Thymus (tissue), 11 donors: ENCODE data around the gene CNMD. TPM values are rescaled to one million over a fixed set of nuclear protein-coding genes. Genes with fewer than 3 reads are reported as not detected.
A peak's percentile ranks its signal among the peaks of the same experiment; 100 is the strongest.
"Not testable (repeated sequence)": the region's sequence is repeated elsewhere in the genome, so short reads cannot be mapped to it uniquely, and the experiment has no call there.

Source experiments
- DNase-seq, 9 donors: peaks; one replicate each; pipeline ENCODE4 v3.0.0-alpha.2; 2013; ENCODE audit warnings: low spot score in 9 of 9, low read depth in 6 of 9, missing footprints in 1 of 9
- H3K27ac ChIP-seq, 2 donors: one replicate each; pipeline ENCODE4 v1.5.1; 2013; ENCODE audit warnings: control low read depth in 1 of 2, low read depth in 1 of 2, low read length in 1 of 2, mild to moderate bottlenecking in 1 of 2, moderate library complexity in 1 of 2
- H3K27me3 ChIP-seq, 2 donors: one replicate each; pipeline ENCODE4 v1.5.1; 2013; ENCODE audit warnings: low read length in 1 of 2; ENCODE audit not compliant: control insufficient read depth in 2 of 2, insufficient read depth in 1 of 2
- H3K36me3 ChIP-seq, 2 donors: one replicate each; pipeline ENCODE4 v1.5.1; 2013; ENCODE audit warnings: low read length in 1 of 2, mild to moderate bottlenecking in 1 of 2, moderate library complexity in 1 of 2; ENCODE audit not compliant: control insufficient read depth in 2 of 2, insufficient read depth in 2 of 2
- H3K4me1 ChIP-seq, 2 donors: one replicate each; pipeline ENCODE4 v1.5.1; 2013; ENCODE audit warnings: low read length in 2 of 2; ENCODE audit not compliant: control insufficient read depth in 2 of 2, insufficient read depth in 2 of 2
- H3K4me3 ChIP-seq, 2 donors: one replicate each; pipeline ENCODE4 v1.5.1; 2013; ENCODE audit warnings: low read length in 2 of 2, control low read depth in 1 of 2, mild to moderate bottlenecking in 1 of 2
- H3K9me3 ChIP-seq, 2 donors: one replicate each; pipeline ENCODE4 v1.5.1; 2013; ENCODE audit warnings: low read length in 1 of 2, mild to moderate bottlenecking in 1 of 2; ENCODE audit not compliant: control insufficient read depth in 2 of 2, insufficient read depth in 1 of 2
- WGBS: extraction: QIAGEN DNeasy Blood & Tissue Kit; methylation state at CpG from one replicate; pipeline ENCODE4 v1.1.7; 2013; 5-methylcytosine and 5-hydroxymethylcytosine counted together
- polyA plus RNA-seq: library from polyadenylated mRNA; stranded (reverse); fragments of 200-250 nt; gene quantifications from one replicate; pipeline ENCODE4 v1.2.3, GENCODE V29; 2013
- total RNA-seq: library from RNA; stranded (reverse); fragments of 120-200 nt; gene quantifications from one replicate; pipeline ENCODE4 v1.2.4, GENCODE V29; 2013
- donor health status: healthy.

Gene CNMD
- total and polyA plus RNA-seq, 2 donors: 0.24 to 1.8 TPM

DNA sequence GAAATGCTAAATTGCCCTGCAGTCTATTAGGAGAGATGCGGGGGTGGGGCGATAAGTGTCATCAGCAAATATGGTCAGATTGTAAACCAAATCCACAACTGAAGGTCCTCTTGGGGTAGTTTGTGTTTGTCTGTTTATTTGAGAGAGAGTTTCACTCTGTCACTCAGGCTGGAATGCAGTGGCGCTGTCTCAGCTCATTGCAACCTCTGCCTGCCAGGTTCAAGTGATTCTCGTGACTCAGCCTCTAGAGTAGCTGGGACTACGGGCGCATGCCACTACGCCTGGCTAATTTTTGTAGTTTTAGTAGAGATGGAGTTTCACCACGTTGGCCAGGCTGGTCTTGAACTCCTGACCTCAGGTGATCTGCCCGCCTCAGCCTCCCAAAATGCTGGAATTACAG, 53.8 kb downstream of the CNMD start:
- H3K4me3 ChIP-seq, DNase-seq, H3K27me3 ChIP-seq, H3K27ac ChIP-seq, H3K4me1 ChIP-seq, H3K9me3 ChIP-seq: not testable (repeated sequence)
- H3K36me3 ChIP-seq: peaks cover 27 to 38% of the 10 kb centered on the region in 2 donors
- WGBS: 98% methylated on average over 9 of the region's 9 CpGs

DNA sequence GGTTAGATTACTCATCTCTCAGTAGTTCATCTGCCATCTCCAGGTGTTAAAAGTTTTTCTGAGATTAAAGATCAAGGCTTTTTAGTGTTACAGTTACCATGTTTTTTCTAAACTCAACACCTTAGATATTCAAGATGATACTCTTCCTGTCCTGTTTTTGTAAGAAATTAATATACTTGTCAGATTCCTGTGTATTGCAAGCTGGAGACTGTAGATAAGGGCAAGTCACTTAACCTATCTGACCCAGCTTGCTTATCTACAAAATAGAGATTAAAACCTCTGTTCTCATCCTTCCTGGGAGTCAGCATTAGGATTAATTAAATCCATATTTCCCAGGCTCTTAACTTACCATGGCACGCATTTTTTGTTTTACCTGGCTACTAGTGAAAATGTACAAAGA, 61.8 kb downstream of the CNMD start:
- H3K4me1 ChIP-seq: no peaks in the 10 kb centered on the region
- 95% methylated on average over 1 of the region's 1 CpG for WGBS
- no peak for DNase-seq
- peaks cover 27 to 41% of the 10 kb centered on the region in 2 donors for H3K36me3 ChIP-seq
- no peak overlapping the region for H3K27ac ChIP-seq
- H3K4me3 ChIP-seq: no peak overlapping the region
- H3K9me3 ChIP-seq: no peaks in the 10 kb centered on the region
- no peaks in the 10 kb centered on the region for H3K27me3 ChIP-seq

DNA sequence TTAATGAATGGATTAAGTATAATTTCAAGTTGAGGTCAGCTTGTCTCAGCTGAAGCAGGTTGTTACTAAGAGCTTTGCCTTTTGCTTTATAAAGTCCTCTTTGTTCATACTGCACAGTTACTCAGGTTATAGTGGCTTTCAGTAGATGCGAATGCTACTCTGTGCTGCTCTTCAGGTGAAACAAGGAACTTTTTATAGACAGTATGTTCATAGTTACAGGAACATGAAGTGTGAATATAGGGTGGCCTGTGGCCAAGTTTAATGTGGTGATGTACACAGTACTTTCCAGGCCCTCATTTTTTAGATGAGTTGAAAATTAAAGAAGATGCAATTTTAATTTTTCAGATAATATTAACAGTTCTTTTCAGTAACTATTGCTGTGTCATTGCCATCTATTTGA, 66.2 kb downstream of the CNMD start:
- H3K9me3 ChIP-seq: no peaks in the 10 kb centered on the region
- H3K4me3 ChIP-seq: no peak overlapping the region
- no peak overlapping the region for H3K27ac ChIP-seq
- H3K4me1 ChIP-seq: no peaks in the 10 kb centered on the region
- peaks cover 4 to 32% of the 10 kb centered on the region in 2 donors for H3K36me3 ChIP-seq
- WGBS: 99% methylated on average over 1 of the region's 1 CpG
- DNase-seq: no peak
- H3K27me3 ChIP-seq: no peaks in the 10 kb centered on the region

GRCh38 chr13:52670726-52671125, 68.9 kb downstream of the CNMD start:
- Histone ChIP-seq H3K9me3 (no peaks in the 10 kb centered on the region), H3K4me3 (no peak overlapping the region), H3K4me1 (no peaks in the 10 kb centered on the region), H3K27me3 (no peaks in the 10 kb centered on the region), H3K36me3 (peaks cover 9 to 41% of the 10 kb centered on the region in 2 donors), H3K27ac (no peak overlapping the region)
- WGBS: 99% methylated on average over 8 of the region's 8 CpGs
- DNase-seq: no peak

DNA sequence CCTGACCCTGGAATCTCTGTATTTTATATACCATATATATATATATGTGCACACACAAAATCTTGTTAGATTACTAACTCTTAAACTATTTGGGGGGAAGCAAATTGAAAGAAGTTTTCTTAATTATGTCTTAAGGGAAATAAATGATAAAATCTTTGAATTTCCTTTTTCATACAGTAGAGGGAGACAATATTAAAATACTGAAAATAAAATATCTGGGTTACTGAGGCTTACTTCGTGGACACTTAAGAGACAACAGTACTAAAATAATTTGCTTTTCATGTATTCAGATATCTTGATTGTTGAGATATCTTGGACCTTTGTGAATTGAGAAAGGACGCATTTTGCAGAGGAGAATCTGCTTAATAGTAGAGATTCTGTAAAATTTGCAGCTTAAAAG, 69.9 kb downstream of the CNMD start:
- Histone ChIP-seq H3K36me3 (peaks cover 9 to 38% of the 10 kb centered on the region in 2 donors), H3K27ac (no peak overlapping the region), H3K27me3 (no peaks in the 10 kb centered on the region), H3K9me3 (no peaks in the 10 kb centered on the region), H3K4me3 (no peak overlapping the region), H3K4me1 (no peaks in the 10 kb centered on the region)
- 89% methylated on average over 2 of the region's 2 CpGs for WGBS
- no peak for DNase-seq

DNA sequence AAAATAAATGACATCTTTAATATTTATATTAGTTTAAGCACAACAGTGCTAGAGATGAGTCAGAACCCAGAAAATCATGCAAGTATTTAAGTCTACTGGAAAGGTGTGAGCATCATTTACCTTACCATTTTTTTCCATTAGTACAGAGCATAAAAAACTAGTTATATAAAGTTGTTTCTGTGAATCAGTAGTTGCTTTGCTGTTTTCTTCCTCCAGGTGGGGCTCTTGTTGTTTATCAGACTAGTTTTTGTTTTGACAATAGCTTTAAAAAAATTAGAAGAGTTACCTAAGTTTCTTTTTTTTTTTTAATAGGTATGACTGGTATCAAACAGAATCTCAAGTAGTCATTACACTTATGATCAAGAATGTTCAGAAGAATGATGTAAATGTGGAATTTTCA, 74.3 kb downstream of the CNMD start:
- peak in 3 of 9 donors; percentile 10 to 37 (median 10) for DNase-seq
- Histone ChIP-seq H3K36me3 (peaks cover 14 to 63% of the 10 kb centered on the region in 2 donors), H3K27me3 (no peaks in the 10 kb centered on the region), H3K9me3 (no peaks in the 10 kb centered on the region), H3K4me3 (no peak overlapping the region), H3K27ac (no peak overlapping the region), H3K4me1 (no peaks in the 10 kb centered on the region)

DNA sequence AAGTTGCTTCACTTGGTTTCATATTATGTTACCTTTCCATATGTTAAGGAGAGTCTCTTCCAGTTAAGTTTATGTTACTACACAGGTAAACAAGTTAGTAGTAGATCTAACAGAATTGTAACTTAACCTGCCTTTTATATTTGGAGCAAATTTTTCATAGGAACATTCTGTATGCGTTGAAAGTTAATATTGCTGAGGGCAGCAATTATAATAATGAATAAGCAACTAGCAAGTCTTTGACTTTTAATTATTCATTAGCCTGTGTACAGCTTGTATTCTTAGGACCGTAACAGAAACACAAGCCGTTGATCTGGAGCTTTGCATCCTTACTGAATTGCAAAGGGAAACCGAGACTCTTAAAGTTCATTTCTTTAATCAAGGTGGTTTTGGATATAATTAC, 75.3 kb downstream of the CNMD start:
- H3K27ac ChIP-seq: no peak overlapping the region
- over 99% methylated on average over 4 of the region's 4 CpGs for WGBS
- H3K9me3 ChIP-seq: no peaks in the 10 kb centered on the region
- H3K27me3 ChIP-seq: no peaks in the 10 kb centered on the region
- no peak for DNase-seq
- no peaks in the 10 kb centered on the region for H3K4me1 ChIP-seq
- H3K4me3 ChIP-seq: no peak overlapping the region
- peaks cover 14 to 65% of the 10 kb centered on the region in 2 donors for H3K36me3 ChIP-seq

DNA sequence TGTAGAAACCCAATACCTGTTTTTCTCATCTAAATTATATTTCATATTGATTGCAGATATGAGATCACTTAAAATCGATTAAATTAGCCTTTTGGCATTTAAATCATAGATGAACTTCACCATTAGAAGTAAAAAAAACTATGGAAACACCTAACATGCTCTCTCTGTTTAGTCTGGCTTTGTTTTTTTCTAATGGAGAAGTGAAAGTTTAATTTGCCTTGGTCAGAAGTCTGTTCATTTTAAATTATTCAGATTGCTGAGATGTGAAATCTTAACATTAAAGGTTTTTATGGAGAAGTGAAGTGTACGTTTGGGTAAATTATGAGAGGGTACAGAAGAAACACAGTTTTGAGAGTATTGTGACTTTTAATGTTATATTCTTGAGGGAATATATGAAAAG, 80.3 kb downstream of the CNMD start:
- 97% methylated on average over 2 of the region's 2 CpGs for WGBS
- peaks cover 0 to 2% of the 10 kb centered on the region in 2 donors for H3K4me1 ChIP-seq
- H3K9me3 ChIP-seq: no peaks in the 10 kb centered on the region
- H3K27ac ChIP-seq: no peak overlapping the region
- peaks cover 5 to 36% of the 10 kb centered on the region in 2 donors for H3K36me3 ChIP-seq
- H3K27me3 ChIP-seq: no peaks in the 10 kb centered on the region
- no peak overlapping the region for H3K4me3 ChIP-seq
- no peak for DNase-seq
